GM12878 (cell line): ENCODE results near the gene HMGXB3.

Experiments used
- EP300 ChIP-seq, 2 experiments: fragments of 150-350 bp in 1 of 2; IDR thresholded peaks; 2 replicates each; pipeline ENCODE4 v1.6.1; 2011 to 2012; ENCODE audit warnings: low read depth in 2 of 2, low read length in 2 of 2, borderline replicate concordance in 1 of 2, improper control_type of control experiment in 1 of 2, inconsistent platforms in 1 of 2; ENCODE audit not compliant: control insufficient read depth in 1 of 2
- NFYB ChIP-seq: IDR thresholded peaks from 2 replicates; pipeline ENCODE4 v1.6.1; 2011; ENCODE audit warnings: low read depth, mild to moderate bottlenecking, low read length, improper control_type of control experiment, moderate library complexity; ENCODE audit not compliant: insufficient read depth
- TF ChIP-seq, protein P1 (sequence below), 3 experiments: IDR thresholded peaks in 2 of 3; conservative IDR thresholded peaks in 1 of 3; 2 replicates each; pipeline ENCODE4 v1.5.1; 2011; ENCODE audit warnings: low read depth in 3 of 3, low read length in 3 of 3, mild to moderate bottlenecking in 3 of 3, control low read depth in 2 of 3, moderate library complexity in 2 of 3, inconsistent platforms in 1 of 3, mixed read lengths in 1 of 3; ENCODE audit not compliant: control insufficient read depth in 2 of 3, insufficient read depth in 1 of 3; ENCODE audit errors: extremely low read depth in 1 of 3

DNA sequence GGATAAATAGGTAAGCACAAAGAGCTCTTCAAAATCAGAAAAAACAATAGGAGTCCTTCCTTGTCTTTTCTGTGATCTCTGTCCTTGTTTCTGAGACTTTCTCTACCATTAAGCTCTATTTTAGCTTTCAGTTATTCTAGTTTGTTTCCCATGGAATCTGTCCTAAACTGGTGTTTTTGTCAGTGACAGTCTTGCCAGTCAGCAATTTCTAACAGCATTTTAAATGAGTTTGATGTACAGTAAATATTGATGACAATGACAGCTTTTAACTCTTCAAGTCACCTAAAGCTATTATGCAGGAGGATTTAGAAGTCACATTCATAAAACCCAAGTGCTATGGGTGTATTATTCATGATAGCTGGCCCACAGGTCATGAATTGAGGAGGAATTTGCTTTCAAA is 18.0 kb upstream of the HMGXB3 start:
- TF ChIP-seq, protein P1, sequence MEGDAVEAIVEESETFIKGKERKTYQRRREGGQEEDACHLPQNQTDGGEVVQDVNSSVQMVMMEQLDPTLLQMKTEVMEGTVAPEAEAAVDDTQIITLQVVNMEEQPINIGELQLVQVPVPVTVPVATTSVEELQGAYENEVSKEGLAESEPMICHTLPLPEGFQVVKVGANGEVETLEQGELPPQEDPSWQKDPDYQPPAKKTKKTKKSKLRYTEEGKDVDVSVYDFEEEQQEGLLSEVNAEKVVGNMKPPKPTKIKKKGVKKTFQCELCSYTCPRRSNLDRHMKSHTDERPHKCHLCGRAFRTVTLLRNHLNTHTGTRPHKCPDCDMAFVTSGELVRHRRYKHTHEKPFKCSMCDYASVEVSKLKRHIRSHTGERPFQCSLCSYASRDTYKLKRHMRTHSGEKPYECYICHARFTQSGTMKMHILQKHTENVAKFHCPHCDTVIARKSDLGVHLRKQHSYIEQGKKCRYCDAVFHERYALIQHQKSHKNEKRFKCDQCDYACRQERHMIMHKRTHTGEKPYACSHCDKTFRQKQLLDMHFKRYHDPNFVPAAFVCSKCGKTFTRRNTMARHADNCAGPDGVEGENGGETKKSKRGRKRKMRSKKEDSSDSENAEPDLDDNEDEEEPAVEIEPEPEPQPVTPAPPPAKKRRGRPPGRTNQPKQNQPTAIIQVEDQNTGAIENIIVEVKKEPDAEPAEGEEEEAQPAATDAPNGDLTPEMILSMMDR (IDR thresholded peaks at IDR 0.05 in 2 of 3, conservative IDR thresholded peaks at IDR 0.05 in 1 of 3; ENCODE audit: control insufficient read depth in 2 of 3, extremely low read depth in 1 of 3, insufficient read depth in 1 of 3, low read depth in 3 of 3, low read length in 3 of 3): no peak
- TF ChIP-seq NFYB: no peak
- TF ChIP-seq EP300 (IDR thresholded peaks at IDR 0.05; ENCODE audit: borderline replicate concordance in 1 of 2, control insufficient read depth in 1 of 2, low read depth in 2 of 2, low read length in 2 of 2): no peak
